ENCODE data around the gene ATP8A2. TPM values are rescaled to one million over a fixed set of nuclear protein-coding genes. Genes with fewer than 3 reads are reported as not detected.

ATP8A2 gene
- total RNA-seq, 2 donors from 2014 or later: 0.08 to 0.19 TPM

DNA sequence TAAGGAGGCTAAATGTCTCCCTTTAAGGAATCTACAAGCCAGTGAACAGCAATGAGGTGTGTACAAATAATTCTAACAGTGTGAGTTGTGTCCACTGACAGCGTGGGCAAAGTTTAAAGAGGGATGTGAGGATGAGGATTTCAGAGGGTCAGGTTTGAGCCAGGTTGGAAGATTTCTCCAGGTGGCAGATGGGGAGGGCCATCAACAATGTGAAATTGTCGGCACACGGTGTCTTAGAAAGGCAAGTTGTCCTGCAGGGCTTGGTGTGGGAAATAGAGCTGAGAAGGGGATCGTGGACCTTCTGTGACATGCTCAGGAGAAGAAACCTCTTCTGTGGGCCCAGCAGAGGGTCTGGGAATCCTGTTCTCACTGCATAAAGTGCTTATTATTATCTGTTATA lies 52.1 kb downstream of the ATP8A2 start:
- TF ChIP-seq, protein P1, sequence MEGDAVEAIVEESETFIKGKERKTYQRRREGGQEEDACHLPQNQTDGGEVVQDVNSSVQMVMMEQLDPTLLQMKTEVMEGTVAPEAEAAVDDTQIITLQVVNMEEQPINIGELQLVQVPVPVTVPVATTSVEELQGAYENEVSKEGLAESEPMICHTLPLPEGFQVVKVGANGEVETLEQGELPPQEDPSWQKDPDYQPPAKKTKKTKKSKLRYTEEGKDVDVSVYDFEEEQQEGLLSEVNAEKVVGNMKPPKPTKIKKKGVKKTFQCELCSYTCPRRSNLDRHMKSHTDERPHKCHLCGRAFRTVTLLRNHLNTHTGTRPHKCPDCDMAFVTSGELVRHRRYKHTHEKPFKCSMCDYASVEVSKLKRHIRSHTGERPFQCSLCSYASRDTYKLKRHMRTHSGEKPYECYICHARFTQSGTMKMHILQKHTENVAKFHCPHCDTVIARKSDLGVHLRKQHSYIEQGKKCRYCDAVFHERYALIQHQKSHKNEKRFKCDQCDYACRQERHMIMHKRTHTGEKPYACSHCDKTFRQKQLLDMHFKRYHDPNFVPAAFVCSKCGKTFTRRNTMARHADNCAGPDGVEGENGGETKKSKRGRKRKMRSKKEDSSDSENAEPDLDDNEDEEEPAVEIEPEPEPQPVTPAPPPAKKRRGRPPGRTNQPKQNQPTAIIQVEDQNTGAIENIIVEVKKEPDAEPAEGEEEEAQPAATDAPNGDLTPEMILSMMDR (IDR thresholded peaks at IDR 0.05): no peak
- DNase-seq (ENCODE audit: low spot score): no peak
- no peaks in the 10 kb centered on the region for H3K4me1 ChIP-seq
- no peak overlapping the region for H3K4me3 ChIP-seq
- no peaks in the 10 kb centered on the region for H3K36me3 ChIP-seq
- no peak overlapping the region for H3K27ac ChIP-seq
- no peaks in the 10 kb centered on the region for H3K27me3 ChIP-seq
- H3K9me3 ChIP-seq: no peaks in the 10 kb centered on the region

DNA sequence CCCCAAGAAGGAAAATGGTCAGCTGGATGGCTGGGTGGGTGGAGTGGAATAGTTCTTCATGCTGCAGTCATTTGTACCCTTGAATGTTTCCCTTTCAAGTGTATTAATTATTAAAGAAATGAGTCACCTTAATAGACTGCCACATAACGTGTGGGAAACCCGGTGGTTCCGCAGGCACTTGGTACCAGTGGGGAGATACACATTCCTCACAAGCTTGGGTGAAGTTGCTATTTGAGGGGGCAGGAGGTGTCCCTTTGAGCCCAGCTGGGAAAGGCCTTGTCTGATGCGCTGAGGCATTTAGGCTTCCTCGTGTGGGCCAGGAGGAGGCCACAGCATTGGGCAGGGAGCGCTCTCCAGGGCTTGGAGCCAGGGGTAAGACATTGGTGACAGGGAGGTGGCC lies 57.7 kb downstream of the ATP8A2 start:
- no peak overlapping the region for H3K4me3 ChIP-seq
- H3K27me3 ChIP-seq: no peaks in the 10 kb centered on the region
- H3K27ac ChIP-seq: no peak overlapping the region
- H3K9me3 ChIP-seq: no peaks in the 10 kb centered on the region
- H3K4me1 ChIP-seq: no peaks in the 10 kb centered on the region
- TF ChIP-seq, protein P1 (IDR thresholded peaks at IDR 0.05): no peak
- no peak for DNase-seq (ENCODE audit: low spot score)
- H3K36me3 ChIP-seq: no peaks in the 10 kb centered on the region

DNA sequence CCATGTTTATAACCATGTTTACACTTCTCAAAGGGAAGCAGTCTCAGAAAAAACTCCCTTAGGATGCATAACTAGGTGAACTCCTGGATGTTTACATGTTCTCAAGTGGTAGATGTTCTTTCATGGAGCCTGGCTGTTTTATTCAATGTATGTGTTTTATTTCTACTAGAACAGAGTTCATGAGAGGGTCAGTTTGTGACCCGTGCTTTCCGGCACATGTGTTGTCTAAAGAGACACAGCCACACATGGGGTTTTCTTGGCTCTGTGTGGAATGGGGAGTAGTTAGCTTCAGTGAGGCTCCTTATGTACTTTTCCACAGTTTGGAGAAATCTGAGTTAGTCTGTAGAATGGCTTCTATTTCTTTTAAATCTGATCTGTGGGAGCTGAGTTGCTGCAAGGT lies 60.9 kb downstream of the ATP8A2 start:
- H3K36me3 ChIP-seq: no peaks in the 10 kb centered on the region
- TF ChIP-seq, protein P1 (IDR thresholded peaks at IDR 0.05): no peak
- no peaks in the 10 kb centered on the region for H3K4me1 ChIP-seq
- DNase-seq (ENCODE audit: low spot score): no peak
- no peaks in the 10 kb centered on the region for H3K9me3 ChIP-seq
- H3K4me3 ChIP-seq: no peak overlapping the region
- H3K27ac ChIP-seq: no peak overlapping the region
- no peaks in the 10 kb centered on the region for H3K27me3 ChIP-seq

DNA sequence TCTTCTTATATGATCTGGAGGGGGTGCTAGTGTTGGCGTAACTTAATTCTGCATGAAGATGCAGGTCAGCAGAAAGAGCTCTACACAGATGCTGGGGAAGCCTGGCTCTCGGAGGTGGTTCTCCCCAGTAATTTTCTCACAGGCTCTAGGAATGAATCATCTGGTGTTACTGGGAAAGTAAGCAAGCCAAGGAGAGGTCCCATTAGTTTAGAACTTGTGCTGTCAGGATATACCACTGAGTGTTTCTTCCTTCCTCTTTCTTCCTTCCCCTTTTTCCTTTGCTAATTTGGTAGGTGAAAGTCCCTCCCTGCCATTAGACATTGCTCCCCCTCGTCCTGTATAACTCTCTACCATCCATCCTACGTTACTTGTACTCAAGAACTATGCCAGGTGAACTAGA lies 68.3 kb downstream of the ATP8A2 start:
- TF ChIP-seq, protein P1 (IDR thresholded peaks at IDR 0.05): no peak
- no peak overlapping the region for H3K4me3 ChIP-seq
- no peak overlapping the region for H3K27ac ChIP-seq
- DNase-seq (ENCODE audit: low spot score): no peak
- no peaks in the 10 kb centered on the region for H3K36me3 ChIP-seq
- H3K4me1 ChIP-seq: no peaks in the 10 kb centered on the region
- no peaks in the 10 kb centered on the region for H3K27me3 ChIP-seq
- no peaks in the 10 kb centered on the region for H3K9me3 ChIP-seq

DNA sequence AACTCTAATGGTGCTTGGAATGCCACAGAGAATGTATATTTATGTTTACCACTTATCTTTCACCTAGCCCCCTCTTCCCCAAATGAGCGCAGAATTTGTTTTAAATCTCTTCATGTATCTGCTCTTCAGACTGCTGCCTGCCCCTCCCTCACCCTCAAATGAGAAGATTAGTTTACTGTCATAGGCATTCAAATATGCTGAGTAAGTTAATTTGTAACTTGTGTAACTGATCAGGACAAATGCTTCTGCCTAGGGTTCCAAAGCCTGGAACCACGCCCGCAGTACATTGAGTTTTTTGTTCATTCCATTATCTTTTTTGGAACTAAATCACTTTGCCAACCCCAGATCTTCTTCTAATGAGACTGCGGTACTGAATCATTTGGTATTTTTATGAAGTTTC lies 74.5 kb downstream of the ATP8A2 start:
- Histone ChIP-seq H3K27me3 (no peaks in the 10 kb centered on the region), H3K27ac (no peak overlapping the region), H3K4me1 (no peaks in the 10 kb centered on the region), H3K36me3 (no peaks in the 10 kb centered on the region), H3K4me3 (no peak overlapping the region), H3K9me3 (peaks cover 0 to 10% of the 10 kb centered on the region in 2 donors)
- TF ChIP-seq, protein P1 (IDR thresholded peaks at IDR 0.05): no peak
- no peak for DNase-seq (ENCODE audit: low spot score)

DNA sequence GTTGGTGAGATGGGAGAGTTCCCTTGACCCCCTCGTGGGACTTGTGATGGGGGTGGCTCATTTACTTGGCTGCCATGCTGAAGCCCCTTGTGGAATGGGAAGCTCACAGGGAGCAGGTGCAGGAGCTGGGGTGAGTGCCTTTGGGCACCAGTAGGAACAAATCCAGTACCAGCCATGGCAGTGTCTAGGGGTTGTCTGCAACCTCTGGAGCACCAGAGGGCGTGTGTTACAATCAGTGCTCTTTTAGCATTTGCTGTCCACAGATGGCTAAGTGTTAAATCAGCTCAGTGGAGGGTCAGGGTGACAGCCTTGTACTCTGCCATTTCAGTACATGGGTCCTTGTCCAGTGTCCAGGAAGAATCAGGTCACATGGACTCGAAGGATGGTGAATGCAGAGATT lies 75.6 kb downstream of the ATP8A2 start:
- Histone ChIP-seq H3K27ac (no peak overlapping the region), H3K36me3 (no peaks in the 10 kb centered on the region), H3K4me1 (no peaks in the 10 kb centered on the region), H3K9me3 (peaks cover 0 to 10% of the 10 kb centered on the region in 2 donors), H3K4me3 (no peak overlapping the region), H3K27me3 (no peaks in the 10 kb centered on the region)
- DNase-seq (ENCODE audit: low spot score): no peak
- TF ChIP-seq, protein P1 (IDR thresholded peaks at IDR 0.05): no peak
